SU-DHL-6 (cell line): ENCODE data around the gene SMIM1.
"Not testable (repeated sequence)": the region's sequence is repeated elsewhere in the genome, so short reads cannot be mapped to it uniquely, and the experiment has no call there.

Experiments
- H2AFZ ChIP-seq: fragments of 200-600 bp; sonication (generic); 2 replicates; pipeline ENCODE4 v1.6.1; 2014; ENCODE audit warnings: low read depth, mild to moderate bottlenecking, moderate library complexity, mixed read lengths, antibody characterized with exemption, low read length; ENCODE audit not compliant: severe bottlenecking
- H3F3A ChIP-seq: fragments of 200-600 bp; shearing (Covaris generic); 2 replicates; pipeline ENCODE4 v1.6.0; 2016; ENCODE audit warnings: antibody characterized with exemption, mild to moderate bottlenecking; ENCODE audit not compliant: insufficient read depth
- H3K27ac ChIP-seq: fragments of 200-600 bp; sonication (generic); 2 replicates; pipeline ENCODE4 v1.5.1; 2016; ENCODE audit warnings: low read depth, mild to moderate bottlenecking, low read length, moderate library complexity, mixed read lengths
- H3K27me3 ChIP-seq: fragments of 200-600 bp; sonication (generic), shearing (Covaris generic); 2 replicates; pipeline ENCODE4 v1.6.0; 2014; ENCODE audit warnings: mild to moderate bottlenecking, low read length
- H3K36me3 ChIP-seq: fragments of 200-600 bp; sonication (generic); 2 replicates; pipeline ENCODE4 v1.6.1; 2014; ENCODE audit warnings: mild to moderate bottlenecking, low read length, mixed read lengths
- H3K4me2 ChIP-seq: fragments of 300-600, 200-600 bp; shearing (Covaris generic), sonication (generic); 2 replicates; pipeline ENCODE4 v1.6.0; 2014; ENCODE audit warnings: low read length, low read depth, mild to moderate bottlenecking; ENCODE audit not compliant: poor library complexity, severe bottlenecking
- H3K4me3 ChIP-seq: fragments of 200-600 bp; sonication (generic); 2 replicates; pipeline ENCODE4 v1.5.1; 2014; ENCODE audit warnings: antibody characterized with exemption, low read length, mild to moderate bottlenecking, mixed read lengths; ENCODE audit not compliant: insufficient read depth, poor library complexity, severe bottlenecking
- H3K79me2 ChIP-seq: fragments of 200-600 bp; sonication (generic); 2 replicates; pipeline ENCODE4 v1.6.1; 2014; ENCODE audit warnings: mild to moderate bottlenecking, low read length, moderate library complexity; ENCODE audit not compliant: insufficient read depth
- H3K9ac ChIP-seq: fragments of 200-600 bp; sonication (generic); 2 replicates; pipeline ENCODE4 v1.7.0; 2014; ENCODE audit warnings: mild to moderate bottlenecking, low read length
- H3K9me2 ChIP-seq: fragments of 200-600 bp; sonication (generic); replicated peaks from 2 replicates; pipeline ENCODE4 v1.6.1; 2014; ENCODE audit warnings: low read length; ENCODE audit not compliant: insufficient read depth
- H3K9me3 ChIP-seq: fragments of 200-600 bp; sonication (generic); 2 replicates; pipeline ENCODE4 v1.6.1; 2014; ENCODE audit warnings: low read length, mixed read lengths; ENCODE audit not compliant: insufficient read depth
- H4K20me1 ChIP-seq: fragments of 200-600 bp; sonication (generic); 2 replicates; pipeline ENCODE4 v1.6.1; 2014; ENCODE audit warnings: low read depth, mild to moderate bottlenecking, antibody characterized with exemption, low read length, moderate library complexity, mixed read lengths
- CTCF ChIP-seq: fragments of 200-600 bp; sonication (generic); IDR thresholded peaks from one replicate; pipeline ENCODE4 v1.5.1; 2017; ENCODE audit warnings: antibody characterized with exemption, mild to moderate bottlenecking, low read length, moderate library complexity; ENCODE audit not compliant: insufficient read depth, poor library complexity, severe bottlenecking
- EZH2phosphoT487 ChIP-seq: fragments of 200-600 bp; sonication (generic), shearing (Covaris generic); conservative IDR thresholded peaks from 2 replicates; pipeline ENCODE4 v1.6.1; 2018; ENCODE audit warnings: mild to moderate bottlenecking, antibody characterized with exemption, low read length, moderate library complexity, mixed read lengths

Gene SMIM1

GRCh38 chr1:3772715-3773571 is at the start of gene SMIM1:
Gene SMIM1, plus strand, starts transcription at chr1:3772749. Its CDS starts 2,625 bp downstream, at chr1:3775374.
- Histone ChIP-seq H3F3A (no peaks in the 10 kb centered on the region), H3K36me3 (no peaks in the 10 kb centered on the region), H3K27me3 (no peaks in the 10 kb centered on the region), H4K20me1 (no peaks in the 10 kb centered on the region), H3K79me2 (no peaks in the 10 kb centered on the region), H3K4me3 (peak within 1 kb of the TSS; percentile 29), H3K9me2 (no peaks in the 10 kb centered on the region), H3K9ac (peak within 1 kb of the TSS; percentile 16; the same call in 1 of the 2 replicates), H3K4me2 (peak within 1 kb of the TSS; percentile 43), H3K27ac (no peak within 1 kb of the TSS), H2AFZ (no peak within 1 kb of the TSS), H3K9me3 (no peaks in the 10 kb centered on the region)
- no peak for TF ChIP-seq CTCF
- no peak for TF ChIP-seq EZH2phosphoT487

- Histone ChIP-seq H3K9ac (no peak overlapping the region), H3K9me3 (no peaks in the 10 kb centered on the region), H3F3A (no peaks in the 10 kb centered on the region), H3K79me2 (no peaks in the 10 kb centered on the region), H3K36me3 (no peaks in the 10 kb centered on the region), H3K4me3 (no peak overlapping the region), H3K9me2 (no peaks in the 10 kb centered on the region), H2AFZ (no peak overlapping the region), H3K4me2 (no peak overlapping the region), H3K27me3 (no peaks in the 10 kb centered on the region), H4K20me1 (no peaks in the 10 kb centered on the region), H3K27ac (no peak overlapping the region)
- TF ChIP-seq CTCF (no peak), EZH2phosphoT487 (no peak)
Measured at GRCh38 chr1:3722846-3723245, 49.7 kb upstream of the SMIM1 start.

- not testable (repeated sequence) for H3K4me3 ChIP-seq, H3K9me2 ChIP-seq, H3F3A ChIP-seq, H3K36me3 ChIP-seq, H3K27me3 ChIP-seq, H3K79me2 ChIP-seq, H4K20me1 ChIP-seq, H2AFZ ChIP-seq, H3K27ac ChIP-seq, H3K4me2 ChIP-seq, H3K9me3 ChIP-seq, H3K9ac ChIP-seq
- peak; percentile 74 for TF ChIP-seq CTCF
Measured at GRCh38 chr1:3724416-3725030, 48.0 kb upstream of the SMIM1 start.
